HepG2 (cell line): ENCODE results near the gene GTF2H1. TPM values are rescaled to one million over a fixed set of nuclear protein-coding genes. Genes with fewer than 3 reads are reported as not detected.

ENCODE experiments used
- ASH2L ChIP-seq: fragments of 300-600, 200-600 bp; sonication (generic); IDR thresholded peaks from 2 replicates; pipeline ENCODE4 v1.7.0; 2017; ENCODE audit warnings: low read depth, mild to moderate bottlenecking, moderate library complexity, mixed read lengths, low read length; ENCODE audit not compliant: insufficient read length
- IRX3 ChIP-seq: sonication (generic); formaldehyde crosslinking; IDR thresholded peaks from 2 replicates; pipeline ENCODE4 v1.8.1; 2023; ENCODE audit warnings: mild to moderate bottlenecking, low read depth, missing genetic modification reagents, borderline replicate concordance
- NCOA5 ChIP-seq: sonication (generic); formaldehyde crosslinking; IDR thresholded peaks from 2 replicates; pipeline ENCODE4 v1.4.0; 2020; ENCODE audit warnings: missing genetic modification reagents
- NFYB ChIP-seq: sonication (generic); formaldehyde crosslinking; IDR thresholded peaks from 2 replicates; pipeline ENCODE4 v1.4.0; 2020; ENCODE audit warnings: missing genetic modification reagents
- SP1 ChIP-seq, 2 experiments: fragments of 450-650 bp in 1 of 2; sonication (generic) in 1 of 2; formaldehyde crosslinking in 1 of 2; IDR thresholded peaks; 2 replicates each; pipeline versions ENCODE4 v1.4.0 to v1.6.1; 2016 to 2020; ENCODE audit warnings: missing genetic modification reagents in 1 of 2
- TBL1XR1 ChIP-seq: fragments of 150-350 bp; IDR thresholded peaks from 2 replicates; pipeline ENCODE4 v1.6.1; 2014; ENCODE audit warnings: borderline replicate concordance, low read length; ENCODE audit not compliant: partially characterized antibody
- ZFX ChIP-seq: sonication (generic); formaldehyde crosslinking; IDR thresholded peaks from 2 replicates; pipeline ENCODE4 v1.4.0; 2020; ENCODE audit warnings: mild to moderate bottlenecking, low read depth, missing genetic modification reagents, moderate library complexity
- ZNF563 ChIP-seq: sonication (generic); formaldehyde crosslinking; IDR thresholded peaks from 2 replicates; pipeline ENCODE4 v1.8.0; 2022; ENCODE audit warnings: mild to moderate bottlenecking, moderate library complexity, missing genetic modification reagents
- ZNF569 ChIP-seq: sonication (generic); formaldehyde crosslinking; IDR thresholded peaks from 2 replicates; pipeline ENCODE4 v1.5.0; 2020; ENCODE audit warnings: mild to moderate bottlenecking, missing genetic modification reagents, moderate library complexity, borderline replicate concordance
- ZNF672 ChIP-seq: sonication (generic); formaldehyde crosslinking; IDR thresholded peaks from 2 replicates; pipeline ENCODE4 v1.8.1; 2022; ENCODE audit warnings: missing genetic modification reagents
- polyA plus RNA-seq, 8 experiments: library from polyadenylated mRNA; depleted of rRNA in 3 of 8; stranded (reverse) in 7 of 8; unstranded in 1 of 8; fragments of >200 nt; fragmentation: Illumina TruSeq in 4 of 8; extraction: Trizol in 4 of 8; gene quantifications; 2 replicates each; pipeline versions ENCODE4 v1.2.1 to v1.2.3, GENCODE V29; 2011 to 2016; ENCODE audit warnings: low read depth in 4 of 8, missing spikeins in 1 of 8, mixed read lengths in 1 of 8; ENCODE audit not compliant: insufficient read depth in 1 of 8
- total RNA-seq, 5 experiments: library from RNA; depleted of rRNA; stranded (reverse); fragments of >200 nt; fragmentation: Illumina TruSeq; extraction: Trizol; gene quantifications; 2 replicates each; pipeline ENCODE4 v1.2.3, GENCODE V29; 2016; ENCODE audit warnings: low read depth in 1 of 5
- TF ChIP-seq, protein P1 (sequence below): sonication (generic); formaldehyde crosslinking; IDR thresholded peaks from 2 replicates; pipeline ENCODE4 v1.8.0; 2022; ENCODE audit warnings: missing genetic modification reagents, mild to moderate bottlenecking, moderate library complexity, borderline replicate concordance
- TF ChIP-seq, protein P2 (sequence below): sonication (generic); formaldehyde crosslinking; IDR thresholded peaks from 2 replicates; pipeline ENCODE4 v1.4.0; 2020; ENCODE audit warnings: missing genetic modification reagents, mild to moderate bottlenecking, borderline replicate concordance
- TF ChIP-seq, protein P3 (sequence below): sonication (generic); formaldehyde crosslinking; IDR thresholded peaks from 2 replicates; pipeline ENCODE4 v1.4.0; 2020; ENCODE audit warnings: mild to moderate bottlenecking, missing genetic modification reagents, borderline replicate concordance
- TF ChIP-seq, protein P4 (sequence below): sonication (generic); formaldehyde crosslinking; IDR thresholded peaks from 2 replicates; pipeline ENCODE4 v1.8.0; 2023; ENCODE audit warnings: mild to moderate bottlenecking, missing genetic modification reagents
- TF ChIP-seq, protein P5 (sequence below): sonication (generic); formaldehyde crosslinking; IDR thresholded peaks from 2 replicates; pipeline ENCODE4 v1.9.0; 2021; ENCODE audit warnings: missing genetic modification reagents, mild to moderate bottlenecking, borderline replicate concordance

GTF2H1 gene
- total and polyA plus RNA-seq, 2 of the 13 experiments (the other 11 are each of a cell fraction or from before 2014, with no cell fraction given): 15.7 to 51.4 TPM

DNA sequence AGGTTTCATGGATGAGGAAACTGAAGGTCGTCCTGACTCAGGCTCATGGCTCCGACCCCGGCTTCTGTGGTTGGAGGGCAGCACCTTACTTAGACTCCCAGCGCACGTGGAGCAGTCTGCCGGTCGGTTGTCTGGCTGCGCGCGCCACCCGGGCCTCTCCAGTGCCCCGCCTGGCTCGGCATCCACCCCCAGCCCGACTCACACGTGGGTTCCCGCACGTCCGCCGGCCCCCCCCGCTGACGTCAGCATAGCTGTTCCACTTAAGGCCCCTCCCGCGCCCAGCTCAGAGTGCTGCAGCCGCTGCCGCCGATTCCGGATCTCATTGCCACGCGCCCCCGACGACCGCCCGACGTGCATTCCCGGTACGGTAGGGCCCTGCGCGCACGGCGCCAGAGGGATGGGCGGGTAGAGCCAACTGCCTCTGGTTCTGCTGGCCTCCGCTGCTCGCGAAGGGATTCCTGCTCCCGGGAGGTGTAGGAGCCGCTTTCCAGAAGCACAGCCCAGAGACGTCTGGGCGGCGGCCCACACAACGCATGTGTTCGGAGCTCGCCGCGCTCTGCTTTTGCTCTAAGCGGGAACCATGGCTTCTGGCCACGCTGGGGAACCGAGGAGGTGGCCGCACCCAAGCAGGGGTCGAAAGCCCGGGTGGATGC is 72.0 kb downstream of the GTF2H1 start, which contains the start of gene LDHA (continued):
- TF ChIP-seq, protein P1, sequence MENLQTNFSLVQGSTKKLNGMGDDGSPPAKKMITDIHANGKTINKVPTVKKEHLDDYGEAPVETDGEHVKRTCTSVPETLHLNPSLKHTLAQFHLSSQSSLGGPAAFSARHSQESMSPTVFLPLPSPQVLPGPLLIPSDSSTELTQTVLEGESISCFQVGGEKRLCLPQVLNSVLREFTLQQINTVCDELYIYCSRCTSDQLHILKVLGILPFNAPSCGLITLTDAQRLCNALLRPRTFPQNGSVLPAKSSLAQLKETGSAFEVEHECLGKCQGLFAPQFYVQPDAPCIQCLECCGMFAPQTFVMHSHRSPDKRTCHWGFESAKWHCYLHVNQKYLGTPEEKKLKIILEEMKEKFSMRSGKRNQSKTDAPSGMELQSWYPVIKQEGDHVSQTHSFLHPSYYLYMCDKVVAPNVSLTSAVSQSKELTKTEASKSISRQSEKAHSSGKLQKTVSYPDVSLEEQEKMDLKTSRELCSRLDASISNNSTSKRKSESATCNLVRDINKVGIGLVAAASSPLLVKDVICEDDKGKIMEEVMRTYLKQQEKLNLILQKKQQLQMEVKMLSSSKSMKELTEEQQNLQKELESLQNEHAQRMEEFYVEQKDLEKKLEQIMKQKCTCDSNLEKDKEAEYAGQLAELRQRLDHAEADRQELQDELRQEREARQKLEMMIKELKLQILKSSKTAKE (CRISPR knock-in tag): peak; percentile 94
- TF ChIP-seq TBL1XR1 (peak; percentile 54), SP1 (IDR thresholded peaks at IDR 0.05) (no peak), SP1 (CRISPR knock-in tag; IDR thresholded peaks at IDR 0.05) (0 out of 2 replicates have a peak, but pooled peaks have one; percentile 35), ZFX (peak; percentile 92), IRX3 (CRISPR knock-in tag) (peak; percentile 97), ZNF569 (CRISPR knock-in tag) (peak; percentile 97; the same call in 1 of the 2 replicates), ASH2L (peak; percentile 81), ZNF672 (no peak; the same call in 1 of the 2 replicates), ZNF563 (CRISPR knock-in tag) (peak; percentile 98), NFYB (CRISPR knock-in tag) (peak; percentile 55), NCOA5 (CRISPR knock-in tag) (no peak)
- TF ChIP-seq, protein P2, sequence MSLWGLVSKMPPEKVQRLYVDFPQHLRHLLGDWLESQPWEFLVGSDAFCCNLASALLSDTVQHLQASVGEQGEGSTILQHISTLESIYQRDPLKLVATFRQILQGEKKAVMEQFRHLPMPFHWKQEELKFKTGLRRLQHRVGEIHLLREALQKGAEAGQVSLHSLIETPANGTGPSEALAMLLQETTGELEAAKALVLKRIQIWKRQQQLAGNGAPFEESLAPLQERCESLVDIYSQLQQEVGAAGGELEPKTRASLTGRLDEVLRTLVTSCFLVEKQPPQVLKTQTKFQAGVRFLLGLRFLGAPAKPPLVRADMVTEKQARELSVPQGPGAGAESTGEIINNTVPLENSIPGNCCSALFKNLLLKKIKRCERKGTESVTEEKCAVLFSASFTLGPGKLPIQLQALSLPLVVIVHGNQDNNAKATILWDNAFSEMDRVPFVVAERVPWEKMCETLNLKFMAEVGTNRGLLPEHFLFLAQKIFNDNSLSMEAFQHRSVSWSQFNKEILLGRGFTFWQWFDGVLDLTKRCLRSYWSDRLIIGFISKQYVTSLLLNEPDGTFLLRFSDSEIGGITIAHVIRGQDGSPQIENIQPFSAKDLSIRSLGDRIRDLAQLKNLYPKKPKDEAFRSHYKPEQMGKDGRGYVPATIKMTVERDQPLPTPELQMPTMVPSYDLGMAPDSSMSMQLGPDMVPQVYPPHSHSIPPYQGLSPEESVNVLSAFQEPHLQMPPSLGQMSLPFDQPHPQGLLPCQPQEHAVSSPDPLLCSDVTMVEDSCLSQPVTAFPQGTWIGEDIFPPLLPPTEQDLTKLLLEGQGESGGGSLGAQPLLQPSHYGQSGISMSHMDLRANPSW: peak; percentile 85
- TF ChIP-seq, protein P3, sequence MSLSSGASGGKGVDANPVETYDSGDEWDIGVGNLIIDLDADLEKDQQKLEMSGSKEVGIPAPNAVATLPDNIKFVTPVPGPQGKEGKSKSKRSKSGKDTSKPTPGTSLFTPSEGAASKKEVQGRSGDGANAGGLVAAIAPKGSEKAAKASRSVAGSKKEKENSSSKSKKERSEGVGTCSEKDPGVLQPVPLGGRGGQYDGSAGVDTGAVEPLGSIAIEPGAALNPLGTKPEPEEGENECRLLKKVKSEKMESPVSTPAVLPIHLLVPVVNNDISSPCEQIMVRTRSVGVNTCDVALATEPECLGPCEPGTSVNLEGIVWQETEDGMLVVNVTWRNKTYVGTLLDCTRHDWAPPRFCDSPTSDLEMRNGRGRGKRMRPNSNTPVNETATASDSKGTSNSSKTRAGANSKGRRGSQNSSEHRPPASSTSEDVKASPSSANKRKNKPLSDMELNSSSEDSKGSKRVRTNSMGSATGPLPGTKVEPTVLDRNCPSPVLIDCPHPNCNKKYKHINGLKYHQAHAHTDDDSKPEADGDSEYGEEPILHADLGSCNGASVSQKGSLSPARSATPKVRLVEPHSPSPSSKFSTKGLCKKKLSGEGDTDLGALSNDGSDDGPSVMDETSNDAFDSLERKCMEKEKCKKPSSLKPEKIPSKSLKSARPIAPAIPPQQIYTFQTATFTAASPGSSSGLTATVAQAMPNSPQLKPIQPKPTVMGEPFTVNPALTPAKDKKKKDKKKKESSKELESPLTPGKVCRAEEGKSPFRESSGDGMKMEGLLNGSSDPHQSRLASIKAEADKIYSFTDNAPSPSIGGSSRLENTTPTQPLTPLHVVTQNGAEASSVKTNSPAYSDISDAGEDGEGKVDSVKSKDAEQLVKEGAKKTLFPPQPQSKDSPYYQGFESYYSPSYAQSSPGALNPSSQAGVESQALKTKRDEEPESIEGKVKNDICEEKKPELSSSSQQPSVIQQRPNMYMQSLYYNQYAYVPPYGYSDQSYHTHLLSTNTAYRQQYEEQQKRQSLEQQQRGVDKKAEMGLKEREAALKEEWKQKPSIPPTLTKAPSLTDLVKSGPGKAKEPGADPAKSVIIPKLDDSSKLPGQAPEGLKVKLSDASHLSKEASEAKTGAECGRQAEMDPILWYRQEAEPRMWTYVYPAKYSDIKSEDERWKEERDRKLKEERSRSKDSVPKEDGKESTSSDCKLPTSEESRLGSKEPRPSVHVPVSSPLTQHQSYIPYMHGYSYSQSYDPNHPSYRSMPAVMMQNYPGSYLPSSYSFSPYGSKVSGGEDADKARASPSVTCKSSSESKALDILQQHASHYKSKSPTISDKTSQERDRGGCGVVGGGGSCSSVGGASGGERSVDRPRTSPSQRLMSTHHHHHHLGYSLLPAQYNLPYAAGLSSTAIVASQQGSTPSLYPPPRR: peak; percentile 75
- TF ChIP-seq, protein P4, sequence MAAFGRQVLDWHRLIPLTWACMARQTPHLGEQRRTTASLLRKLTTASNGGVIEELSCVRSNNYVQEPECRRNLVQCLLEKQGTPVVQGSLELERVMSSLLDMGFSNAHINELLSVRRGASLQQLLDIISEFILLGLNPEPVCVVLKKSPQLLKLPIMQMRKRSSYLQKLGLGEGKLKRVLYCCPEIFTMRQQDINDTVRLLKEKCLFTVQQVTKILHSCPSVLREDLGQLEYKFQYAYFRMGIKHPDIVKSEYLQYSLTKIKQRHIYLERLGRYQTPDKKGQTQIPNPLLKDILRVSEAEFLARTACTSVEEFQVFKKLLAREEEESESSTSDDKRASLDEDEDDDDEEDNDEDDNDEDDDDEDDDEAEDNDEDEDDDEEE (CRISPR knock-in tag): peak; percentile 98
- TF ChIP-seq, protein P5, sequence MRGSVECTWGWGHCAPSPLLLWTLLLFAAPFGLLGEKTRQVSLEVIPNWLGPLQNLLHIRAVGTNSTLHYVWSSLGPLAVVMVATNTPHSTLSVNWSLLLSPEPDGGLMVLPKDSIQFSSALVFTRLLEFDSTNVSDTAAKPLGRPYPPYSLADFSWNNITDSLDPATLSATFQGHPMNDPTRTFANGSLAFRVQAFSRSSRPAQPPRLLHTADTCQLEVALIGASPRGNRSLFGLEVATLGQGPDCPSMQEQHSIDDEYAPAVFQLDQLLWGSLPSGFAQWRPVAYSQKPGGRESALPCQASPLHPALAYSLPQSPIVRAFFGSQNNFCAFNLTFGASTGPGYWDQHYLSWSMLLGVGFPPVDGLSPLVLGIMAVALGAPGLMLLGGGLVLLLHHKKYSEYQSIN (CRISPR knock-in tag): peak; percentile 46
